ENCODE data around the gene PRXL2C. TPM values are rescaled to one million over a fixed set of nuclear protein-coding genes. Genes with fewer than 3 reads are reported as not detected.
A peak's percentile ranks its signal among the peaks of the same experiment; 100 is the strongest.
"Not testable (repeated sequence)": the region's sequence is repeated elsewhere in the genome, so short reads cannot be mapped to it uniquely, and the experiment has no call there.

The PRXL2C gene
- total RNA-seq = 24.5 TPM
- long read RNA-seq, transcript PRXL2C-201 (6 exons, 2,863 nt) = major isoform, 17 of 25 reads
- long read RNA-seq, partial matches to known transcripts = 0 of 25 reads
- long read RNA-seq, other reads (novel, unspliced or antisense) = 6 of 25 reads

DNA sequence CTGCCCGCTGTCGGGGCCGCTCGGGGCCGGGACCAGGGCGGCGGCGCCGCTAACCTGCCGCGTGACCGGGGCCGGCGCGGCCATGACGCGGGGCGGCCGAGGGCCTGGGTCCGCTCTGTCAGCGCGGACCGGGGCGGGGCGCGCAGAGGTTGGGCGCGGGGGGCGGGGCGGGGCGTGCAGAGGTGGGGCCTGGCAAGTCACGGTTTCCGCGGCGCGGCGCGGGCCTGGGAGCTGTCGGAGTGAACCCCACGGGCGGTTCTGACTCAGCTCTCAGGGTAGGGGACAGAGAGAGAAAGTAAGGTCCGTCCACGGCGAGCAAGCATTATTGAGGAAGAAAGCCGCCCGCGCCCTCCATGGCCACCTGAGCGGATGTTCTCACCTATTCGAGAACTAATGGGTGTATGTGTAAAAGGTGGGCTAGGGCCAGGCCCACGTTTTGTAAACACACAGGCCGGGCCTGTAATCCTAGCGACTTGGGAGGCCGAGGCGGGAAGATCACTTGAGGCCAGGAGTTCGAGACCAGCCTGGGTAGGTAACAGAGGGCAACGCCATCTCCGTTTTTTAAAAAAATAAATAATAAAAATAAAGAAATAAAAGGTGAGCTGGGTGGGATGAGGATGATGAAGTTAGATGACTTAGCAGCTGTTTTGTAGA, at the start of gene PRXL2C:
Gene PRXL2C, minus strand, starts transcription at position 120 of the 654 bp plus-strand sequence. Its CDS starts 36 bp downstream, at position 84.
- intact Hi-C loops (cut with micrococcal nuclease) = no loop called here
- ATAC-seq (peak; percentile 81), DNase-seq (peak; percentile 94)

GRCh38 chr9:96700721-96701375, 45.7 kb upstream of the PRXL2C start:
- DNase-seq; intact Hi-C loops (cut with micrococcal nuclease); ATAC-seq: not testable (repeated sequence)

GRCh38 chr9:96691326-96691725, 36.2 kb upstream of the PRXL2C start:
- no peak for DNase-seq
- intact Hi-C loops (cut with micrococcal nuclease) = no loop called here
- ATAC-seq = no peak

- ATAC-seq (no peak), DNase-seq (no peak)
- intact Hi-C loops (cut with micrococcal nuclease) = loop anchor here (10.0 kb wide), 1 partner anchor 1374 kb away; the partner anchor contains the start of gene FANCC
Measured at GRCh38 chr9:96688745-96689464, 33.8 kb upstream of the PRXL2C start.

DNA sequence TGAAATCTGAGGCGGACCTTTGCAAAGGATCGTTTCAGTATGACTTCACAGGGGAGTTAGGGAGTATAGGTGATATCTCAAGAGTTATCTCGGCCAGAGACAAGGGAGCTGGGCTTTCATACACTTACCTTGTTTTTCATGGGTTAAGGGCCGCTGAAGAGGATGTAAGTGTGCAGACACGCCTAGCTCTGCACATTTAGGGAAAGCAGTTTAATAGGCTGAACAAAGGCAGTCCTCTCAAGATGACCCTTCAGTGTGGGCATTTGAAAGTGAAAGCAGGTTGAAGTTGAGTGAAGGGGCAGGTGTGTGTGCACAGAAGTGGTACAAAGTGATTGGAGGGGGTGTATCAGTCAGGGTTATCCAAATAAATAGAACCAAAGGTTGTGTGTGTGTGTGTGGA, 33.1 kb upstream of the PRXL2C start:
- DNase-seq = no peak
- intact Hi-C loops (cut with micrococcal nuclease) = loop anchor here (10.0 kb wide), 1 partner anchor 1373 kb away; the partner anchor contains the start of gene FANCC

DNA sequence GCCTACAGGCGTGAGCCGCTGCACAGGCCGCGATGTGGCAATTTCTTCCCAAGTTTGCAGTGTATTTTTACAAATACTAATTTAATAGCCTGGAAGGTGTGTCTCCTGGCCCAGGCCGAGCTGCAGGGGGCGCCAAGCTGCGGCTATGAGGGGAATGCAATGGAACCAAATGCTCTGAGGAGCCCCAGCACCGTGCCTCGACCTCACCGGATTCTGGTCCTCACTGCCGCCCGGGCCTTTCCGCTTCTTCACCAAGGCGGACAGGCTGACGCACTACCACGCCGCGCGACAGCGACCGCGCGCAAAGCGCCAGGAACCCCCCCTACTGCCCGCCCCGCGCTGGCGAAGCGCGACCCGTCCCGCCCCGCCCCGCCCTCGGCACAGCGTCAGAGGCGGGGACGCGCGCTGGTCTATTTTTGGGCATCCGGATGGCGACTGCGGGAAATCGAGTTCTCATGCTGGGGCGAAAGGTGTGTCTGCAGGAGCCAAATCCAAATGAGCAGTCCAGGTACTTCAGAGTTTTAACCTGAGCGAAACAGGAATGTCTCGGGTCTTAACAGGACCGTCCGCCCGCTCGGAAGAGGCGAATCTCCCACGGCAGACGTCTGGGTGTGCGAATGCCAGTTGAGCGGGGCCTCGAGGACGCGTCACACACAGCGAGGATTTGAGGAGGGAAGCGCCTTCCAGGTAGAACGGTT, 31.7 kb upstream of the PRXL2C start:
- ATAC-seq = peak; percentile 99
- intact Hi-C loops (cut with micrococcal nuclease) = loop anchor here (10.0 kb wide), 1 partner anchor 1372 kb away; the partner anchor contains the start of gene FANCC
- DNase-seq = peak; percentile 90

More for the DNA sequence above, 33.1 kb upstream of the PRXL2C start:
- ATAC-seq = no peak

DNA sequence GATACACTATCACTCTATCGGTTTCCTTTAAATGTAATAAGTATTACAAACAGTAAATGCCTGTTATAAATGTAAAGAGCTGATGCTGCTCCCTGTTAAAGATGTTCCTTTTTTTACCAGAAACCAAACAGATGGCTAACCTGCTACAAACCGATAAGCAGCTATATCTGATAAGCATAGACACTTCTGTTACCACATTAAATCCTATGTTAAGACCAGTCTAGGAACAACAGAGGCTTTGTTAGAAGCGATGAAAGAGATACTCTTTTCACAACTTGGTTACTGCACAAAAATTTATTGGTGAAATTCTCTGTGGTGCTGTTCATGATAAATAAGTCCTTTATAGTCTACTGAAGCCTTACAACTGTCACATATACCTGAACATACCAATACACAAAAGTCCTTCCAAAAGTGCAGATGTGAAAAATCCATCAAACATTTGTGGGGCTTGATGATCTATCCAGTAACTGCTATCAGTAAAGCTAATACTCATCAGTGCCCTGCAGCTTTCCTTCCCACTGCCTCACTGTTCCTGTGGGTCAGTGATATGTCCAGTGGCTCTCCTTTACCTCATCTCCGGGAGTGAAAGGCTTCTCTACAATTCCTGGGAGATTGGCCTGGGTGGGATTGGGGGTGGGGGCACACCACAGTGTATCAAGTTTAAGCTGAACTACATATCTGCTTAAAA, 25.8 kb upstream of the PRXL2C start:
- no peak for ATAC-seq
- intact Hi-C loops (cut with micrococcal nuclease) = loop anchor here (10.0 kb wide), 1 partner anchor 1366 kb away; the partner anchor contains the start of gene FANCC
- DNase-seq = no peak

GRCh38 chr9:96674906-96675538, 19.9 kb upstream of the PRXL2C start:
- ATAC-seq (no peak), DNase-seq (no peak)
- intact Hi-C loops (cut with micrococcal nuclease) = no loop called here

GRCh38 chr9:96673786-96674185, 18.7 kb upstream of the PRXL2C start:
- ATAC-seq; intact Hi-C loops (cut with micrococcal nuclease); DNase-seq: not testable (repeated sequence)

DNA sequence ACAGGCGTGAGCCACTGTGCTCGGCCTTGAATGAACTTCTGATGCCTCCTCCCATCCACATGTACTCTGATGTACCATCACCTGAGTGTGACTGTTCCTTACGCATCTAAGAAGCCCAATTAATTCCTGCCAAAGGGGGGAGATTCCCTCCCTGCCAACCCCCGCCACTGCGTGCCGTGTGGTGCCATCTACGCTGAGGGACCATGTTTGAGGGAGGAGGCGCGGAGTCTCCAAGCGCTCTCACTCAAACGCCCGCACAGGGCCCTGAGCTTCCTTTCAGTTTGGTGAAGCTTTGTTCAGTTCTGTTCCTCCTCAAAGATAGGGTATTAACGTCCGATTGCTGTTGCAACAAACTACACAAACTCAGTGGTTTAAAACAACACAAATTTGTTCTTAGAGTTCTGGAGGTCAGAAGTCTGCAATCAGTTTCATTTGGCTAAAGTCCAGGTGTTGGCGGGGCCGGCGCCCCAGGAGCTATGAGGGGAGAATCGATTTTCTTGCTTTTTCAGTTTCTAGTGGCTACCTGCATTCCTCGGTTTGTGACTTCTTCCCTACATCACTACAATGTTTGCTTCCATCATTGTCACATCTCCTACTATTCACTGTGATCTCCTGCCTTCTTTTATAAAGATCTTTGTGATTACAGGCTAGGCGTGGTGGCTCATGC, 13.9 kb upstream of the PRXL2C start:
- ATAC-seq (no peak), DNase-seq (no peak)
- intact Hi-C loops (cut with micrococcal nuclease) = loop anchor here (5.0 kb wide), 1 partner anchor 342 kb away; no protein-coding TSS in a partner anchor

DNA sequence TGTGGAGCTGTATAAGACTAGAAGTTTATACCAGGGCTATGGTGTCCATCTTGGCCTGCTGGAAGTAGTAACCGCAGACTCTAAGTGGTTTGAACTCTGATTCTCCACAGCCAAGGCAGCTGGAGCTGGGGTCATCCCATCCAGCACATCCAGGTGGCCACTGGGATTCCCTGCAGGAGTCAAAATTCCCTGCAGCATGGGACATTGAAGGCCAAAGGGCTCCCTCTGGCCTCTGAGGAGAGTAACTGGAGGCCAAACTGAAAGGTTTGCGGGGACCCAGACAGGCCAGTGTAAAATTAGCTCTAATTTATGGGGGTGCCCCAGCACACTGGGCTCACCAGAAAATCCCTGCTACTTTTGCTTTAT, 12.2 kb upstream of the PRXL2C start:
- no peak for ATAC-seq
- intact Hi-C loops (cut with micrococcal nuclease) = loop anchor here (5.0 kb wide), 1 partner anchor 340 kb away; no protein-coding TSS in a partner anchor
- DNase-seq = no peak

- DNase-seq = not testable (repeated sequence)
- ATAC-seq = peak; percentile 75
- intact Hi-C loops (cut with micrococcal nuclease) = loop anchor here (5.0 kb wide), 1 partner anchor 340 kb away; no protein-coding TSS in a partner anchor
Measured at GRCh38 chr9:96666653-96667362, 11.7 kb upstream of the PRXL2C start.

- intact Hi-C loops (cut with micrococcal nuclease) = loop anchor here (5.0 kb wide), 1 partner anchor 338 kb away; no protein-coding TSS in a partner anchor
- DNase-seq (no peak), ATAC-seq (no peak)
Measured at GRCh38 chr9:96665789-96666188, 10.7 kb upstream of the PRXL2C start.

- no peak for ATAC-seq
- no peak for DNase-seq
- intact Hi-C loops (cut with micrococcal nuclease) = no loop called here
Measured at GRCh38 chr9:96663506-96664120, 8.5 kb upstream of the PRXL2C start.

DNA sequence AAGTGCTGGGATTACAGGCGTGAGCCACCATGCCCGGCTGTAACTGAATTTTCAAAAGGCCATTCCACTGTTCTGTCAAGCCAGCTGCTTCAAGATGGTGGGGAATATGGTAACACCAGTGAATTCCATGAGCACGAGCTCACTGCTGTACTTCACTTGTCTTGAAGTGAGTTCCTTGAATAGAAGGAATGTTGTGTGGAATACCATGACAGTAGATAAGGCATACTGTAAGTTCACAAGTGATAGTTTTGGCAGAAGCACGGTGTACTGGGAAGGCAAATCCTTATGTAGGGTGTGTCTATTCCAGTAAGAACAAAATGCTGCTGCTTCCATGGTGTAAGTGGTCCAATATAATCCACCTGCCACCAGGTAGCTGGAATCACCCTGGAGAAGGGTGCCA, 6.6 kb upstream of the PRXL2C start:
- intact Hi-C loops (cut with micrococcal nuclease) = no loop called here
- ATAC-seq (no peak), DNase-seq (no peak)

- no peak for ATAC-seq
- intact Hi-C loops (cut with micrococcal nuclease) = no loop called here
Measured at GRCh38 chr9:96660692-96661248, 5.7 kb upstream of the PRXL2C start.

More at GRCh38 chr9:96660692-96661248, 5.7 kb upstream of the PRXL2C start:
- no peak for DNase-seq
